Duodenal mucosa (tissue), 2 donors: ENCODE results near the gene HIF1A.
"Not testable (repeated sequence)": the region's sequence is repeated elsewhere in the genome, so short reads cannot be mapped to it uniquely, and the experiment has no call there.

Source experiments
- H3K27ac ChIP-seq: one replicate; pipeline ENCODE4 v1.7.0; 2013; ENCODE audit warnings: low read depth, low read length
- H3K27me3 ChIP-seq, 2 donors: one replicate each; pipeline ENCODE4 v1.7.0; 2013; ENCODE audit warnings: low read length in 2 of 2, control low read depth in 1 of 2; ENCODE audit not compliant: insufficient read depth in 2 of 2, control insufficient read depth in 1 of 2
- H3K36me3 ChIP-seq, 2 donors: one replicate each; pipeline ENCODE4 v1.7.0; 2013; ENCODE audit warnings: low read length in 2 of 2, control low read depth in 1 of 2; ENCODE audit not compliant: insufficient read depth in 2 of 2, control insufficient read depth in 1 of 2
- H3K4me1 ChIP-seq, 2 donors: one replicate each; pipeline ENCODE4 v1.7.0; 2013; ENCODE audit warnings: low read length in 2 of 2, control low read depth in 1 of 2; ENCODE audit not compliant: insufficient read depth in 2 of 2, control insufficient read depth in 1 of 2
- H3K4me3 ChIP-seq, 2 donors: one replicate each; pipeline ENCODE4 v1.7.0; 2013; ENCODE audit warnings: low read length in 2 of 2, low read depth in 1 of 2
- H3K9ac ChIP-seq, 2 donors: one replicate each; pipeline ENCODE4 v1.7.0; 2013; ENCODE audit warnings: low read length in 2 of 2, low read depth in 1 of 2
- H3K9me3 ChIP-seq, 2 donors: one replicate each; pipeline ENCODE4 v1.7.0; 2013; ENCODE audit warnings: low read length in 2 of 2, control low read depth in 1 of 2; ENCODE audit not compliant: control insufficient read depth in 1 of 2

HIF1A gene

GRCh38 chr14:61744238-61744637 lies 48.9 kb downstream of the HIF1A start:
- Histone ChIP-seq H3K27me3 (no peaks in the 10 kb centered on the region), H3K9ac (no peak overlapping the region), H3K9me3 (no peaks in the 10 kb centered on the region), H3K36me3 (peaks cover 27 to 46% of the 10 kb centered on the region in 2 donors), H3K27ac (no peak overlapping the region), H3K4me1 (peaks cover 0 to 1% of the 10 kb centered on the region in 2 donors), H3K4me3 (no peak overlapping the region)

GRCh38 chr14:61746346-61746745 lies 51.0 kb downstream of the HIF1A start:
- Histone ChIP-seq H3K36me3 (peaks cover 21 to 31% of the 10 kb centered on the region in 2 donors), H3K4me1 (peaks cover 6 to 13% of the 10 kb centered on the region in 2 donors)
- H3K27ac ChIP-seq, H3K9ac ChIP-seq, H3K27me3 ChIP-seq, H3K9me3 ChIP-seq, H3K4me3 ChIP-seq: not testable (repeated sequence)

- Histone ChIP-seq H3K4me3 (no peak overlapping the region), H3K27ac (no peak overlapping the region), H3K36me3 (peaks cover 21 to 31% of the 10 kb centered on the region in 2 donors)
These were observed 51.6 kb downstream of the HIF1A start for GRCh38 chr14:61746881-61747280.

GRCh38 chr14:61747342-61747741 lies 52.0 kb downstream of the HIF1A start:
- Histone ChIP-seq H3K27ac (no peak overlapping the region), H3K9ac (no peak overlapping the region), H3K4me1 (peaks cover 11 to 21% of the 10 kb centered on the region in 2 donors), H3K27me3 (no peaks in the 10 kb centered on the region), H3K9me3 (no peaks in the 10 kb centered on the region), H3K4me3 (no peak overlapping the region), H3K36me3 (peaks cover 18 to 27% of the 10 kb centered on the region in 2 donors)

More at GRCh38 chr14:61746881-61747280, 51.6 kb downstream of the HIF1A start:
- no peak overlapping the region for H3K9ac ChIP-seq
- H3K9me3 ChIP-seq: no peaks in the 10 kb centered on the region
- H3K27me3 ChIP-seq: no peaks in the 10 kb centered on the region
- peaks cover 11 to 16% of the 10 kb centered on the region in 2 donors for H3K4me1 ChIP-seq

- peaks cover 11 to 24% of the 10 kb centered on the region in 2 donors for H3K4me1 ChIP-seq
- peaks cover 11 to 15% of the 10 kb centered on the region in 2 donors for H3K36me3 ChIP-seq
- H3K4me3 ChIP-seq: no peak overlapping the region
- no peak overlapping the region for H3K27ac ChIP-seq
- no peak overlapping the region for H3K9ac ChIP-seq
- H3K27me3 ChIP-seq: no peaks in the 10 kb centered on the region
- H3K9me3 ChIP-seq: no peaks in the 10 kb centered on the region
These were observed 54.0 kb downstream of the HIF1A start for GRCh38 chr14:61749264-61749663.

- Histone ChIP-seq H3K27ac (no peak overlapping the region), H3K4me3 (peak overlapping the region in 1 of 2 donors; percentile 34)
These were observed 54.6 kb downstream of the HIF1A start for GRCh38 chr14:61749867-61750266.

GRCh38 chr14:61750708-61751474 lies 55.6 kb downstream of the HIF1A start:
- Histone ChIP-seq H3K9ac (peak overlapping the region; percentile 48 to 73), H3K36me3 (peaks cover 0 to 15% of the 10 kb centered on the region in 2 donors), H3K27ac (peak overlapping the region; percentile 80), H3K27me3 (no peaks in the 10 kb centered on the region), H3K4me3 (peak overlapping the region; percentile 68 to 79), H3K4me1 (peaks cover 11 to 24% of the 10 kb centered on the region in 2 donors), H3K9me3 (no peaks in the 10 kb centered on the region)

More at GRCh38 chr14:61749867-61750266, 54.6 kb downstream of the HIF1A start:
- Histone ChIP-seq H3K9ac (no peak overlapping the region), H3K36me3 (peaks cover 6 to 15% of the 10 kb centered on the region in 2 donors), H3K27me3 (no peaks in the 10 kb centered on the region), H3K4me1 (peaks cover 11 to 24% of the 10 kb centered on the region in 2 donors), H3K9me3 (no peaks in the 10 kb centered on the region)

GRCh38 chr14:61751475-61751989 lies 56.2 kb downstream of the HIF1A start:
- peak overlapping the region; percentile 68 to 79 for H3K4me3 ChIP-seq
- H3K9ac ChIP-seq: peak overlapping the region; percentile 48 to 73
- H3K4me1 ChIP-seq: peaks cover 11 to 24% of the 10 kb centered on the region in 2 donors
- no peaks in the 10 kb centered on the region for H3K9me3 ChIP-seq
- no peak overlapping the region for H3K27ac ChIP-seq
- H3K36me3 ChIP-seq: peaks cover 0 to 15% of the 10 kb centered on the region in 2 donors
- no peaks in the 10 kb centered on the region for H3K27me3 ChIP-seq

- Histone ChIP-seq H3K36me3 (peaks cover 0 to 10% of the 10 kb centered on the region in 2 donors), H3K9me3 (no peaks in the 10 kb centered on the region), H3K27ac (no peak overlapping the region), H3K4me3 (no peak overlapping the region), H3K4me1 (peaks cover 11 to 24% of the 10 kb centered on the region in 2 donors), H3K9ac (no peak overlapping the region), H3K27me3 (no peaks in the 10 kb centered on the region)
These were observed 57.3 kb downstream of the HIF1A start for GRCh38 chr14:61752626-61753025.

- no peak overlapping the region for H3K4me3 ChIP-seq
- no peaks in the 10 kb centered on the region for H3K9me3 ChIP-seq
- peaks cover 11 to 24% of the 10 kb centered on the region in 2 donors for H3K4me1 ChIP-seq
- no peaks in the 10 kb centered on the region for H3K27me3 ChIP-seq
- peaks cover 0 to 3% of the 10 kb centered on the region in 2 donors for H3K36me3 ChIP-seq
- H3K27ac ChIP-seq: no peak overlapping the region
- H3K9ac ChIP-seq: no peak overlapping the region
These were observed 58.3 kb downstream of the HIF1A start for GRCh38 chr14:61753631-61754030.
